Upper lobe of left lung (tissue), 4 donors: ENCODE results near the gene RAB40A.

ENCODE experiments used
- EP300 ChIP-seq, 4 donors: sonication (generic); formaldehyde crosslinking; IDR thresholded peaks; one replicate each; pipeline ENCODE4 v1.5.1; 2017; ENCODE audit warnings: antibody characterized with exemption in 4 of 4, control low read depth in 2 of 4
- POLR2A ChIP-seq, 4 donors: fragments of 450-650 bp; IDR thresholded peaks; one replicate each; pipeline ENCODE4 v1.5.1; 2016 to 2017; ENCODE audit warnings: antibody characterized with exemption in 4 of 4, mild to moderate bottlenecking in 2 of 4
- POLR2AphosphoS5 ChIP-seq, 2 donors: sonication (generic); formaldehyde crosslinking; IDR thresholded peaks; one replicate each; pipeline ENCODE4 v1.5.1; 2017; ENCODE audit warnings: antibody characterized with exemption in 2 of 2
- TF ChIP-seq, protein P1 (sequence below), 6 experiments: fragments of 450-650 bp in 4 of 6; fragments of 200-600 bp in 2 of 6; sonication (generic) in 2 of 6; IDR thresholded peaks; one replicate each; pipeline ENCODE4 v1.5.1; 2016 to 2019; ENCODE audit warnings: antibody characterized with exemption in 6 of 6

DNA sequence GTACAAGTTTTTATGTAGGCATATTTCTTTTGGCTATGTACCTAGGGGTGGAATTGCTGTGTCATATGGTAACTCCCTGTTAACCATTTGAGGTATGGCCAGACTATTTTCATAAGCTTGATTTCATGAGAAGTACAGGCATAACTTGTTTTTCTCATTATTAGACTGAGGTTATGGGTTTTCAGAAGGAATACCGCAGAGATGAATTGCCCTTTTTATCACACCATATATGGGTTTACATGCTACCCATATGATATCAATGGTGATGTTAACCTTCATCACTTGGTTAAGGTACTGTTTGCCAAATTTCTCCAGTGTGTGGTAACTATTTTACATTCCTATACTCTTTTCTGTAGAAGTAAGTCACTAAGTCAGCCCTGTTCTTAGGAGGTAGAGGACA lies 23.5 kb downstream of the RAB40A start:
- TF ChIP-seq, protein P1, sequence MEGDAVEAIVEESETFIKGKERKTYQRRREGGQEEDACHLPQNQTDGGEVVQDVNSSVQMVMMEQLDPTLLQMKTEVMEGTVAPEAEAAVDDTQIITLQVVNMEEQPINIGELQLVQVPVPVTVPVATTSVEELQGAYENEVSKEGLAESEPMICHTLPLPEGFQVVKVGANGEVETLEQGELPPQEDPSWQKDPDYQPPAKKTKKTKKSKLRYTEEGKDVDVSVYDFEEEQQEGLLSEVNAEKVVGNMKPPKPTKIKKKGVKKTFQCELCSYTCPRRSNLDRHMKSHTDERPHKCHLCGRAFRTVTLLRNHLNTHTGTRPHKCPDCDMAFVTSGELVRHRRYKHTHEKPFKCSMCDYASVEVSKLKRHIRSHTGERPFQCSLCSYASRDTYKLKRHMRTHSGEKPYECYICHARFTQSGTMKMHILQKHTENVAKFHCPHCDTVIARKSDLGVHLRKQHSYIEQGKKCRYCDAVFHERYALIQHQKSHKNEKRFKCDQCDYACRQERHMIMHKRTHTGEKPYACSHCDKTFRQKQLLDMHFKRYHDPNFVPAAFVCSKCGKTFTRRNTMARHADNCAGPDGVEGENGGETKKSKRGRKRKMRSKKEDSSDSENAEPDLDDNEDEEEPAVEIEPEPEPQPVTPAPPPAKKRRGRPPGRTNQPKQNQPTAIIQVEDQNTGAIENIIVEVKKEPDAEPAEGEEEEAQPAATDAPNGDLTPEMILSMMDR (IDR thresholded peaks at IDR 0.05), result no peak
- TF ChIP-seq POLR2AphosphoS5 (IDR thresholded peaks at IDR 0.05) (no peak), POLR2A (IDR thresholded peaks at IDR 0.05) (no peak), EP300 (IDR thresholded peaks at IDR 0.05) (no peak)
